IPS DF 6.9 (cell line): ENCODE results near the gene SHANK3.

Experiments used
- DNase-seq: peaks from one replicate; pipeline ENCODE4 v3.0.0-alpha.2; 2013; ENCODE audit warnings: low read depth, low spot score
- H3K27ac ChIP-seq: one replicate; pipeline ENCODE4 v1.5.1; 2013; ENCODE audit warnings: low read length, control low read depth
- H3K27me3 ChIP-seq: 2 replicates; pipeline ENCODE4 v1.6.1; 2013; ENCODE audit warnings: mild to moderate bottlenecking, low read length; ENCODE audit not compliant: control insufficient read depth, insufficient read depth
- H3K36me3 ChIP-seq: 2 replicates; pipeline ENCODE4 v1.6.1; 2013; ENCODE audit warnings: low read length; ENCODE audit not compliant: control insufficient read depth, insufficient read depth
- H3K4me1 ChIP-seq: 2 replicates; pipeline ENCODE4 v1.6.1; 2013; ENCODE audit warnings: low read length; ENCODE audit not compliant: control insufficient read depth, insufficient read depth
- H3K4me3 ChIP-seq: 2 replicates; pipeline ENCODE4 v1.5.1; 2013; ENCODE audit warnings: mild to moderate bottlenecking, low read length
- H3K9me3 ChIP-seq: 2 replicates; pipeline ENCODE4 v1.6.1; 2013; ENCODE audit warnings: low read length, inconsistent platforms; ENCODE audit not compliant: control insufficient read depth, insufficient read depth
- WGBS: extraction: QIAGEN DNeasy Blood & Tissue Kit; methylation state at CpG from one replicate; pipeline ENCODE4 v1.1.7; 2013; ENCODE audit warnings: mixed read lengths, missing lambda C conversion rate; ENCODE audit not compliant: insufficient read length, insufficient coverage; 5-methylcytosine and 5-hydroxymethylcytosine counted together

The SHANK3 gene

GRCh38 chr22:50714631-50715179 lies 42.1 kb downstream of the SHANK3 start:
- Histone ChIP-seq H3K4me1 (no peaks in the 10 kb centered on the region), H3K9me3 (no peaks in the 10 kb centered on the region), H3K27me3 (peaks cover 13% of the 10 kb centered on the region; the same call in 1 of the 2 replicates), H3K36me3 (no peaks in the 10 kb centered on the region), H3K27ac (no peak overlapping the region), H3K4me3 (no peak overlapping the region)
- no peak for DNase-seq
- no CpG with 5 or more reads among the region's 22 CpGs for WGBS

DNA sequence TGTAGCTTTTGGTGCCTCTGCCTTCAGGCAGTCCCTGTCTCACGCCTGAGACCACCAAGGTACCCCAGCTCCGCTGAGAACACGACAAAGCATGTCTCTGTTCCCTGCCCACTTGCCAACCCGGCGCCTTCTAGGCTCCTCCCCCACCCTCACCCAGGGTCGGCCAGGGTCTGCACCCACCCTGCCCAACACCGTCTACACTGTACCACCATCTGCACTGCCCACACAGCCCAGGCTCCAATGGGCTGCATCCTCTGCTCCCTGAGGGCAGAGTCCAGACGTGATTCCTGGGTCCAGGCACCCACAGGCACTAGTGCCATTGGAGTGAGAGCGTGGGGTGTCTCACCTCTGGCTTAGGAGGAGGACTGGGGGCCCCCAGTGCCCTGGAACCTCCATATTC lies 42.6 kb downstream of the SHANK3 start:
- no CpG with 5 or more reads among the region's 9 CpGs for WGBS
- Histone ChIP-seq H3K27ac (no peak overlapping the region), H3K4me3 (no peak overlapping the region), H3K4me1 (no peaks in the 10 kb centered on the region), H3K9me3 (no peaks in the 10 kb centered on the region), H3K36me3 (no peaks in the 10 kb centered on the region), H3K27me3 (peaks cover 16% of the 10 kb centered on the region; the same call in 1 of the 2 replicates)
- no peak for DNase-seq

DNA sequence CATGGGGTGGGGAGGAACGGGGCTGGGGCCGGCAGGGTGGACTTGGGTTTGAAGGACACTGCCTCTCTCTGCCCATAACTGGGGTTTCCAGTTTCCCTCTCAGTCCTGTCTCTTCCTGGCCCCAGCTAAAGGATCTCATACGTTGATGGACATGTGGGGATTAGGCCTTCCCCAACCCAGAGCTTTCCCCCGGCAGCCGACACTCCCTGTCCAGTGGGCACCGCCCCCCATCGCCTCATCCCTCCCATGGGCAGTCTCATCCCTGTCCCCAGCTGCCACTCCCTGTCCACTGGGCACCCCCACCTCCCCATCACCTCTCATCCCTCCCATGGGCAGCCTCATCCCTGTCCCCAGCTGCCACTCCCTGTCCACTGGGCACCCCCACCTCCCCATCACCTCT lies 43.2 kb downstream of the SHANK3 start:
- DNase-seq, result no peak
- no peak overlapping the region for H3K27ac ChIP-seq
- H3K36me3 ChIP-seq, result no peaks in the 10 kb centered on the region
- no CpG with 5 or more reads among the region's 7 CpGs for WGBS
- peaks cover 20% of the 10 kb centered on the region; the same call in 1 of the 2 replicates for H3K27me3 ChIP-seq
- no peak overlapping the region for H3K4me3 ChIP-seq
- no peaks in the 10 kb centered on the region for H3K4me1 ChIP-seq
- no peaks in the 10 kb centered on the region for H3K9me3 ChIP-seq

- Histone ChIP-seq H3K27me3 (peaks cover 25% of the 10 kb centered on the region; the same call in 1 of the 2 replicates), H3K4me1 (no peaks in the 10 kb centered on the region), H3K27ac (no peak overlapping the region), H3K9me3 (no peaks in the 10 kb centered on the region), H3K4me3 (no peak overlapping the region), H3K36me3 (no peaks in the 10 kb centered on the region)
- DNase-seq, result no peak
- WGBS, result no CpG with 5 or more reads among the region's 13 CpGs
Measured at GRCh38 chr22:50716290-50717024, 43.8 kb downstream of the SHANK3 start.

GRCh38 chr22:50717709-50718351 lies 45.2 kb downstream of the SHANK3 start:
- H3K4me3 ChIP-seq, result no peak overlapping the region
- no CpG with 5 or more reads among the region's 10 CpGs for WGBS
- H3K4me1 ChIP-seq, result no peaks in the 10 kb centered on the region
- peaks cover 28% of the 10 kb centered on the region; the same call in 1 of the 2 replicates for H3K27me3 ChIP-seq
- no peak overlapping the region for H3K27ac ChIP-seq
- no peaks in the 10 kb centered on the region for H3K9me3 ChIP-seq
- no peak for DNase-seq
- H3K36me3 ChIP-seq, result no peaks in the 10 kb centered on the region

DNA sequence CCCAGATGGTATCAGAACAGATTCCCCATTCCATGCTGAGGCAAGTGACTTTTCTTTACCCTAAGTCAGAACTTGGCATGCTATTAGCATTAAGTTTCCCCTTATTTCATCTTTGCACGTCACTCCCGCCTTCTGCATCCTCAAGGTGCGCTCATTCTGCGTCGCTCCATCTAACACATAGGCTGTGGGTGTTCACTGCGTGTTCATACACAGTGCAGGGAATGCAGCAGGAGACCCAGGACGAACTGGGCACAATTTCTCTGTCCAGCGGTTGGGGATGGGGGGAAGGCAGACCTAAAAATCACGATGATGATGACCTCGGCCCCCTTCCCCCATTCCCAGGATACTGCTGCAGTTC lies 45.7 kb downstream of the SHANK3 start:
- Histone ChIP-seq H3K4me3 (no peak overlapping the region), H3K27ac (no peak overlapping the region), H3K27me3 (peaks cover 29% of the 10 kb centered on the region; the same call in 1 of the 2 replicates), H3K9me3 (no peaks in the 10 kb centered on the region), H3K4me1 (no peaks in the 10 kb centered on the region), H3K36me3 (no peaks in the 10 kb centered on the region)
- no peak for DNase-seq
- WGBS, result no CpG with 5 or more reads among the region's 10 CpGs

DNA sequence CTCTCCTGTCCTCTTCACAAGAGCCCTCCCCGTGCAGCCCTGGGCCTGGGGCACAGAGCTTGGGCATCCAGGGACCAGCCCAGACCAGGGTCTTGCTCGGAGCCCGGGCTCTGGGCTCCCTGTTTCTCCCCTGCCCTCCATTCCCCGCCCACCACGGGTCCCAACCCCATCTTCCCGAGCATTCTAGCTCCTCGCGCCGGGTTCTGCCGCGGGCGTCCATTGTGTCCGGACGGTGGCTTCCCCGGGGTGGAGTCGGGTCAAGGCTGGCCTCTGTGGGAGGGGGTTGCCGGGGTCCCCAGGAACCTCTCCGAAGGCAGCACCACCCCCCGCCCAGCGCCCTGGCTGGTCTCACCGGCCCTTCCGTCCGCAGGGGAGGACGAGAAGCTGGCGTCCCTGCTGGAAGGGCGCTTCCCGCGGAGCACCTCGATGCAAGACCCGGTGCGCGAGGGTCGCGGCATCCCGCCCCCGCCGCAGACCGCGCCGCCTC lies 47.2 kb downstream of the SHANK3 start:
- H3K9me3 ChIP-seq, result no peaks in the 10 kb centered on the region
- H3K4me3 ChIP-seq, result peak overlapping the region; percentile 33; the same call in 1 of the 2 replicates
- H3K27me3 ChIP-seq, result peaks cover 29% of the 10 kb centered on the region; the same call in 1 of the 2 replicates
- DNase-seq, result no peak
- no CpG with 5 or more reads among the region's 40 CpGs for WGBS
- H3K27ac ChIP-seq, result no peak overlapping the region
- no peaks in the 10 kb centered on the region for H3K36me3 ChIP-seq
- no peaks in the 10 kb centered on the region for H3K4me1 ChIP-seq

GRCh38 chr22:50720301-50721256 lies 48.0 kb downstream of the SHANK3 start:
- no CpG with 5 or more reads among the region's 132 CpGs for WGBS
- peaks cover 29% of the 10 kb centered on the region; the same call in 1 of the 2 replicates for H3K27me3 ChIP-seq
- H3K4me3 ChIP-seq, result peak overlapping the region; percentile 33
- H3K36me3 ChIP-seq, result no peaks in the 10 kb centered on the region
- no peaks in the 10 kb centered on the region for H3K4me1 ChIP-seq
- H3K27ac ChIP-seq, result no peak overlapping the region
- DNase-seq, result no peak
- no peaks in the 10 kb centered on the region for H3K9me3 ChIP-seq

GRCh38 chr22:50721257-50721844 lies 48.7 kb downstream of the SHANK3 start:
- no CpG with 5 or more reads among the region's 32 CpGs for WGBS
- no peak for DNase-seq
- no peaks in the 10 kb centered on the region for H3K9me3 ChIP-seq
- H3K27me3 ChIP-seq, result peaks cover 29% of the 10 kb centered on the region; the same call in 1 of the 2 replicates
- H3K36me3 ChIP-seq, result no peaks in the 10 kb centered on the region
- H3K4me3 ChIP-seq, result no peak overlapping the region
- H3K27ac ChIP-seq, result no peak overlapping the region
- H3K4me1 ChIP-seq, result no peaks in the 10 kb centered on the region
